K562 (cell line): ENCODE data around the gene SNRNP48. TPM values are rescaled to one million over a fixed set of nuclear protein-coding genes. Genes with fewer than 3 reads are reported as not detected.

Experiments
- ATAC-seq: fragments of 200-7000 bp; cut with Tn5 transposase; 3 replicates; pipeline ENCODE4 v1.9.1; 2020; ENCODE audit warnings: moderate library complexity
- BruUV-seq: library from RNA; stranded (reverse); fragments of 400-500 nt; replicated peaks from 2 replicates; lab custom pipeline; 2021; lab: Mats Ljungman, UMichigan
- CTCF ChIA-PET: fragments of 300-600 bp; formaldehyde crosslinking; extraction: SDS; loops from one replicate; lab custom pipeline; 2021; ENCODE audit warnings: low intra/inter-chr PET ratio; lab: Yijun Ruan, JAX
- POLR2A ChIA-PET: fragments of 300-600, 350-650 bp; sonication (Branson Sonifier 250); formaldehyde crosslinking; extraction: SDS; loops from one replicate; lab custom pipeline; 2021; ENCODE audit warnings: antibody characterized with exemption, inconsistent platforms; lab: Yijun Ruan, JAX
- DNase-seq, 4 experiments: peaks; one replicate each; pipeline versions ENCODE4 v3.0.0 to v3.0.0-alpha.2; 2011 to 2018; ENCODE audit warnings: low spot score in 3 of 4, mixed read lengths in 3 of 4; ENCODE audit errors: extremely low read depth in 1 of 4
- FAIRE-seq: peaks from 2 replicates; lab custom pipeline; 2011; peaks lifted over from hg19 to GRCh38; lab: Jason Lieb, UNC
- H2AFZ ChIP-seq: 2 replicates; pipeline ENCODE4 v1.6.0; 2011; ENCODE audit warnings: low read depth, low read length, control low read depth, inconsistent platforms
- H3K27ac ChIP-seq: fragments of 200-600 bp; 3 replicates; pipeline ENCODE4 v1.8.0; 2011; ENCODE audit warnings: low read depth, mild to moderate bottlenecking, control low read depth, inconsistent platforms, low read length, moderate library complexity, mixed read lengths; ENCODE audit errors: extremely low read depth
- H3K27me3 ChIP-seq, 2 experiments: fragments of 300-600 bp in 1 of 2; 2 replicates in 1 of 2; 3 replicates in 1 of 2; pipeline versions ENCODE4 v1.6.0 to v1.8.0; 2011; ENCODE audit warnings: inconsistent platforms in 2 of 2, low read length in 2 of 2, mild to moderate bottlenecking in 1 of 2, mixed read lengths in 1 of 2, moderate library complexity in 1 of 2; ENCODE audit not compliant: control insufficient read depth in 2 of 2, insufficient read depth in 2 of 2
- H3K36me3 ChIP-seq: fragments of 300-600 bp; 3 replicates; pipeline ENCODE4 v1.8.0; 2011; ENCODE audit warnings: mild to moderate bottlenecking, low read length, inconsistent platforms; ENCODE audit not compliant: control insufficient read depth, insufficient read depth
- H3K4me1 ChIP-seq, 2 experiments: fragments of 200-600 bp in 1 of 2; replicated peaks in 1 of 2; 2 replicates in 1 of 2; 3 replicates in 1 of 2; pipeline versions ENCODE4 v1.5.1 to v1.8.0; 2011; ENCODE audit warnings: inconsistent platforms in 2 of 2, low read length in 2 of 2, mild to moderate bottlenecking in 1 of 2, mixed read lengths in 1 of 2, moderate library complexity in 1 of 2; ENCODE audit not compliant: control insufficient read depth in 2 of 2, insufficient read depth in 2 of 2
- H3K4me2 ChIP-seq: 2 replicates; pipeline ENCODE4 v1.6.1; 2011; ENCODE audit warnings: low read length, control low read depth, inconsistent platforms, mixed read lengths; ENCODE audit not compliant: insufficient read depth
- H3K4me3 ChIP-seq: fragments of 200-600 bp; sonication (generic), shearing (Covaris generic); 2 replicates; pipeline ENCODE4 v1.5.1; 2016; ENCODE audit warnings: control low read depth, inconsistent platforms
- H3K79me2 ChIP-seq: fragments of 200-600 bp; 3 replicates; pipeline ENCODE4 v1.8.0; 2011; ENCODE audit warnings: low read length, inconsistent platforms; ENCODE audit not compliant: control insufficient read depth, insufficient read depth
- H3K9ac ChIP-seq, 2 experiments: 2 replicates each; pipeline versions ENCODE4 v1.6.0 to v1.6.1; 2011; ENCODE audit warnings: low read depth in 2 of 2, low read length in 2 of 2, control low read depth in 1 of 2, inconsistent platforms in 1 of 2, mild to moderate bottlenecking in 1 of 2, mixed read lengths in 1 of 2; ENCODE audit not compliant: insufficient read depth in 1 of 2
- H3K9me1 ChIP-seq: one replicate; pipeline ENCODE4 v1.6.0; 2011; ENCODE audit warnings: inconsistent platforms, mild to moderate bottlenecking, low read length, moderate library complexity; ENCODE audit not compliant: control insufficient read depth, insufficient read depth
- H3K9me3 ChIP-seq: replicated peaks from 2 replicates; pipeline ENCODE4 v1.5.1; 2011; ENCODE audit warnings: low read depth, low read length, inconsistent platforms; ENCODE audit not compliant: control insufficient read depth, insufficient read depth
- H4K20me1 ChIP-seq: replicated peaks from 2 replicates; pipeline ENCODE4 v1.6.1; 2011; ENCODE audit warnings: low read length, inconsistent platforms, mixed read lengths; ENCODE audit not compliant: control insufficient read depth, insufficient read depth
- BHLHE40 ChIP-seq: IDR thresholded peaks from 2 replicates; pipeline ENCODE4 v1.6.1; 2011; ENCODE audit warnings: low read length, improper control_type of control experiment
- FOSL1 ChIP-seq: fragments of 200-800 bp; sonication (Bioruptor generic); conservative IDR thresholded peaks from 2 replicates; pipeline ENCODE4 v1.6.1; 2016; ENCODE audit warnings: missing genetic modification characterization, missing compliant biosample characterization
- NKRF ChIP-seq: fragments of 450-650 bp; IDR thresholded peaks from 2 replicates; pipeline ENCODE4 v1.6.1; 2016; ENCODE audit warnings: borderline replicate concordance
- PHF20 ChIP-seq: fragments of 450-650 bp; IDR thresholded peaks from 2 replicates; pipeline ENCODE4 v1.6.1; 2018; ENCODE audit not compliant: partially characterized antibody
- POLR3A ChIP-seq: IDR thresholded peaks from 2 replicates; pipeline ENCODE4 v1.6.1; 2011; ENCODE audit warnings: borderline replicate concordance, mild to moderate bottlenecking, moderate library complexity; ENCODE audit not compliant: insufficient read length, insufficient read depth; ENCODE audit errors: extremely low read depth
- SMARCB1 ChIP-seq: IDR thresholded peaks from 2 replicates; pipeline ENCODE4 v1.6.1; 2011; ENCODE audit warnings: improper control_type of control experiment, low read depth; ENCODE audit not compliant: insufficient read length
- ZBTB1 ChIP-seq: sonication (generic); formaldehyde crosslinking; IDR thresholded peaks from 2 replicates; pipeline ENCODE4 v1.8.1; 2023; ENCODE audit warnings: missing genetic modification reagents, low read depth, mild to moderate bottlenecking, borderline replicate concordance
- ZBTB49 ChIP-seq: sonication (generic); formaldehyde crosslinking; IDR thresholded peaks from 2 replicates; pipeline ENCODE4 v1.8.0; 2022; ENCODE audit warnings: missing genetic modification reagents, mild to moderate bottlenecking, borderline replicate concordance
- WGBS: fragments of 100-300 bp; shearing (Covaris generic); methylation state at CpG from one replicate; pipeline ENCODE4 v1.1.6; 2016; ENCODE audit warnings: low coverage, mixed read lengths; ENCODE audit not compliant: insufficient coverage; ENCODE audit errors: missing lambda C conversion rate; 5-methylcytosine and 5-hydroxymethylcytosine counted together
- in situ Hi-C: fragments of 300-500 bp; cut with MboI; formaldehyde crosslinking; loops from 4 replicates; pipeline ENCODE4 v1.15.0; 2018; ENCODE audit warnings: inconsistent platforms, mixed read lengths
- intact Hi-C: fragments of 100-400 bp; cut with micrococcal nuclease; formaldehyde crosslinking; loops from 2 replicates; pipeline ENCODE4 v1.14.2; 2022
- polyA plus RNA-seq, 8 experiments: library from polyadenylated mRNA; depleted of rRNA in 4 of 8; stranded (reverse) in 5 of 8; unstranded in 3 of 8; fragments of >200 nt; fragmentation: Nextera tagmentation in 2 of 8; fragmentation: Illumina TruSeq in 1 of 8; extraction: Ambion mirVana in 2 of 8; extraction: Trizol in 1 of 8; gene quantifications; 2 replicates each; pipeline versions ENCODE4 v1.2.1 to v1.2.3, GENCODE V29; 2011 to 2014; ENCODE audit warnings: inconsistent platforms in 1 of 8, missing spikeins in 1 of 8
- total RNA-seq, 7 experiments: library from RNA; depleted of rRNA in 6 of 7; stranded (reverse); fragments of >200 nt in 6 of 7; fragmentation: Illumina TruSeq in 2 of 7; extraction: Trizol in 2 of 7; gene quantifications; 2 replicates each; pipeline versions ENCODE4 v1.2.1 to v1.2.3, GENCODE V29; 2011 to 2021; ENCODE audit warnings: low replicate concordance in 1 of 7

SNRNP48 gene
- total and polyA plus RNA-seq, 9 of the 15 experiments (the other 6 are each of a cell fraction or from before 2014, with no cell fraction given) = 6.2 to 32.9 (median 18.6) TPM

- no peak for TF ChIP-seq ZBTB49 (CRISPR knock-in tag)
- TF ChIP-seq ZBTB1 (CRISPR knock-in tag) = no peak
- no peak for TF ChIP-seq PHF20
- TF ChIP-seq SMARCB1 = no peak
- no peak for TF ChIP-seq BHLHE40
- no peak for TF ChIP-seq POLR3A
- TF ChIP-seq, all 486 proteins: peak for 0
Observed at GRCh38 chr6:7640016-7640415, 50.0 kb downstream of the SNRNP48 start (continued).

GRCh38 chr6:7640607-7641577 is 50.9 kb downstream of the SNRNP48 start:
- FAIRE-seq = no peak
- Histone ChIP-seq H3K4me2 (no peak overlapping the region), H3K36me3 (no peaks in the 10 kb centered on the region), H3K9me1 (no peaks in the 10 kb centered on the region), H4K20me1 (no peaks in the 10 kb centered on the region), H3K4me1 (no peaks in the 10 kb centered on the region), H3K9ac (no peak overlapping the region), H3K79me2 (no peaks in the 10 kb centered on the region), H2AFZ (no peak overlapping the region), H3K4me3 (no peak overlapping the region), H3K27me3 (peaks cover 32 to 54% of the 10 kb centered on the region in 2 experiments), H3K27ac (no peak overlapping the region), H3K9me3 (no peaks in the 10 kb centered on the region)
- intact Hi-C loops (no loop called here), in situ Hi-C loops (no loop called here)
- ATAC-seq = peak; percentile 71
- TF ChIP-seq NKRF (no peak), FOSL1 (tag) (peak; percentile 66)
- ChIA-PET CTCF (no interaction called here), POLR2A (interaction anchor here (0.6 to 1.4 kb wide), 2 partner anchors 26 to 206 kb away, joined by 5 to 6 read pairs; no protein-coding TSS in a partner anchor)
- DNase-seq = no peak
- no TSS peak for BruUV-seq
- WGBS = 3% methylated on average over 12 of the region's 12 CpGs
